ENCODE data around the gene ELN.
"Not testable (repeated sequence)": the region's sequence is repeated elsewhere in the genome, so short reads cannot be mapped to it uniquely, and the experiment has no call there.

The ELN gene

DNA sequence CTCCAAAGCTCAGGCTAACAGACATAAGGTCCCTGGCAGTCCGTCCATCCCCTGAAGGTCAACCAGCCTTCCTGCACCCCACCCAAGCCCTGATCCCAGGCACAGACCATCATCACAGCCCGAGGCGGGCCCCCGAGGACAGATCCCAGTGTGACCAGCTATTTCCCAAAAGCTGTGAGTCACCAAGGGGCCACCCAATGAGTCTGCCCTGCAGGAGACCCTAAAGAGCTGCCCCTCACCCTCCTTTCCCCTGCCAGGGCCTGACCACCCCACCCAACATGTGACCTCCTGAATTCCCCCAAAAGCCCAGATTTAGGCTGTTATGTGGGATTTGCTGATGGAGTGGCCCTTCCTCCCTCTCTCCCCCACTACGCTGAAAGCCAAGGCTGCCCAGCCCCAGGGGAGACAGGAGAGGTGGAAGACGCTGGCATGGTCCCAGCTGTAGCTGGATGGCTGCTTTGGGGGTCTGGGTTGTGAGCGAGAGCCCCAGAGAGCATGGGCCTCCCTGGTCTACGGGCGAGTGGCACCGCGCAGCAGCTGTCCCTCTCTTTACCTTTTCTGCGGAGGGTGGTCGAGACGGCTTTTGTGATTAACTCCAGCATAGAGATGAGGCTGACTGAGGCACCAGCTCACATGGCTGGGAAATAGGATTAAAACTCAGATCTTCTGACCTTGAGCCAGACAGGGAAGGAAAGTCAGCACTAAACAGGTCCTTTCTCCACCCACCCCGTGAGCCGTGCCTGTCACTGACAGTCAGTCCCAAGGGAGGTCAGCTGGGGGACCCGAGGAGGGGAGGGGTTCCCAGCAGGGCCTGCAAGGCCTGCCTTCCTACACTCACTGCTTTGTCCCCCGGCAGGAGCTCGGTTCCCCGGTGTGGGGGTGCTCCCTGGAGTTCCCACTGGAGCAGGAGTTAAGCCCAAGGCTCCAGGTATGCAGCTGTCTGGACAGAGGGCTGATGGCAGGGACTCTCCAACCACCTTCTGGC is 16.7 kb downstream of the ELN start:
- TF ChIP-seq, protein P1, sequence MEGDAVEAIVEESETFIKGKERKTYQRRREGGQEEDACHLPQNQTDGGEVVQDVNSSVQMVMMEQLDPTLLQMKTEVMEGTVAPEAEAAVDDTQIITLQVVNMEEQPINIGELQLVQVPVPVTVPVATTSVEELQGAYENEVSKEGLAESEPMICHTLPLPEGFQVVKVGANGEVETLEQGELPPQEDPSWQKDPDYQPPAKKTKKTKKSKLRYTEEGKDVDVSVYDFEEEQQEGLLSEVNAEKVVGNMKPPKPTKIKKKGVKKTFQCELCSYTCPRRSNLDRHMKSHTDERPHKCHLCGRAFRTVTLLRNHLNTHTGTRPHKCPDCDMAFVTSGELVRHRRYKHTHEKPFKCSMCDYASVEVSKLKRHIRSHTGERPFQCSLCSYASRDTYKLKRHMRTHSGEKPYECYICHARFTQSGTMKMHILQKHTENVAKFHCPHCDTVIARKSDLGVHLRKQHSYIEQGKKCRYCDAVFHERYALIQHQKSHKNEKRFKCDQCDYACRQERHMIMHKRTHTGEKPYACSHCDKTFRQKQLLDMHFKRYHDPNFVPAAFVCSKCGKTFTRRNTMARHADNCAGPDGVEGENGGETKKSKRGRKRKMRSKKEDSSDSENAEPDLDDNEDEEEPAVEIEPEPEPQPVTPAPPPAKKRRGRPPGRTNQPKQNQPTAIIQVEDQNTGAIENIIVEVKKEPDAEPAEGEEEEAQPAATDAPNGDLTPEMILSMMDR (IDR thresholded peaks at IDR 0.05; ENCODE audit: low read depth, low read length) = no peak
- in situ Hi-C loops (cut with HindIII; ENCODE audit: low sequenced_read_pairs) = no loop called here
- no peak for DNase-seq (ENCODE audit: low read depth, low spot score)
- no peak overlapping the region for H3K4me3 ChIP-seq (ENCODE audit: low read depth, low read length)

DNA sequence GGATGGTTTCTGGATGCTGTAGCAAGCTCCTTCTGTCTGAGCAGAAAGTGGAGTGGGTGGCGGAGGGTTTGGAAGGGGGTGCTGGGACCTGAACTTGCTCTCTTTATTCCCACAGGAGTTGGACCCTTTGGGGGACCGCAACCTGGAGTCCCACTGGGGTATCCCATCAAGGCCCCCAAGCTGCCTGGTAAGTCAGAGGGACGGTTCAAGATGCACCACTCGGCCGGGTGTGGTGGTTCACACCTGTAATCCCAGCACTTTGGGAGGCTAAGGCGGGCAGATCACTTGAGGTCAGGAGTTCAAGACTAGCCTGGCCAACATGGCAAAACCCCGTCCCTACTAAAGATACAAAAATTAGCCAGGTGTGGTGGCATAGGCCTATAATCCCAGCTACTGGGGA is 18.6 kb downstream of the ELN start:
- in situ Hi-C loops (cut with HindIII; ENCODE audit: low sequenced_read_pairs); H3K4me3 ChIP-seq (ENCODE audit: low read depth, low read length); DNase-seq (ENCODE audit: low read depth, low spot score): not testable (repeated sequence)

DNA sequence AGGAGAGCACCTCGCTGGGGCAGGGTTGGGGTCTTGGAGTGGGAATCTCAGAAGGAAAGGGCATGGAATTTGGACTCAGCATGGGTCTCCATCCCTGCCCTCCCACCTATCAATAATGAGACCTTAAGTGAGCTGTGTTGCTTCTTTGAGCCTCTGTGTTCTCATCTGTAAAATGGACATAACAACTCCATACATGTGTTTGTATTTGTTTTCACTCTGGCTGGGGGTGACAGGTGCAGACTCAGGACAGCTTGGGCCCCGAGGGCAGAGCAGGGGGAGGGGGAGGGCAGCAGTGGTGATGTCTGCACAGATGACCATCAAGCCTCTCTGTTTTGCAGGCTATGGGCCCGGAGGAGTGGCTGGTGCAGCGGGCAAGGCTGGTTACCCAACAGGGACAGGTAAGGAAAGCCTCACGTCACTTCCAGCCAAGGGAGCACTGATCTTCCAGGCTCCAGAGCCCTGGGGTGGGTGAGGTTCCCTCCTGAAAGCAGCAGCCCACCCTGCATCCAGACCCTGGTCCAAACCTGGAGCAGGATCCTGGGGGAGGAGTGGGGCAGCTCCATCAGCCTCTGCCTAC is 19.9 kb downstream of the ELN start:
- in situ Hi-C loops (cut with HindIII; ENCODE audit: low sequenced_read_pairs) = no loop called here
- H3K4me3 ChIP-seq (ENCODE audit: low read depth, low read length) = no peak overlapping the region
- TF ChIP-seq, protein P1 (IDR thresholded peaks at IDR 0.05; ENCODE audit: low read depth, low read length) = no peak
- DNase-seq (ENCODE audit: low read depth, low spot score) = no peak

DNA sequence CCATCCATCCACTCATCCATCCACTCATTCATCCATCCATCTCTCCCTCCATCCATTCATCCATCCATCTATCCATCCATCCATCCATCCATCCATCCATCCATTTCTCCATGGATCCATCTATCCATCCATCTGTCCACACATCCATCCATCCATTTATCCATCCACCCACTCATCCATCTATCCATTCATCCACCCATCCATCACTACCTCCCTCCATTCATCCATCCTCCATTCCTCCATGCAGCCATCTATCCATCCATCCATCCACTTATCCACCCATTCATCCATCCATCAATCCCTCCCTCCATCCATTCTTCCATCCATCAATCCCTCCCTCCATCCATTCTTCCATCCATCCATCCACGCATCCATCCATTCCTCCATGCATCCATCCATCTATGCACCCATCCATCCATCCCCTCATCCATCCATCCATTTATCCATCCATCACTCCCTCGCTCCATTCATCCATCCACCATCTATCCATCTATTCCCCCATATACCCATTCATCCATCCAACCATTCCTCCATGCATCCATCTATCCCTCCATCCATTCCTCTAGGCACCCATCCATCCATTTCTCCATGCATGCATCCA is 21.1 kb downstream of the ELN start:
- TF ChIP-seq, protein P1 (IDR thresholded peaks at IDR 0.05; ENCODE audit: low read depth, low read length) = no peak
- in situ Hi-C loops (cut with HindIII; ENCODE audit: low sequenced_read_pairs) = no loop called here
- no peak for DNase-seq (ENCODE audit: low read depth, low spot score)
- no peak overlapping the region for H3K4me3 ChIP-seq (ENCODE audit: low read depth, low read length)

DNA sequence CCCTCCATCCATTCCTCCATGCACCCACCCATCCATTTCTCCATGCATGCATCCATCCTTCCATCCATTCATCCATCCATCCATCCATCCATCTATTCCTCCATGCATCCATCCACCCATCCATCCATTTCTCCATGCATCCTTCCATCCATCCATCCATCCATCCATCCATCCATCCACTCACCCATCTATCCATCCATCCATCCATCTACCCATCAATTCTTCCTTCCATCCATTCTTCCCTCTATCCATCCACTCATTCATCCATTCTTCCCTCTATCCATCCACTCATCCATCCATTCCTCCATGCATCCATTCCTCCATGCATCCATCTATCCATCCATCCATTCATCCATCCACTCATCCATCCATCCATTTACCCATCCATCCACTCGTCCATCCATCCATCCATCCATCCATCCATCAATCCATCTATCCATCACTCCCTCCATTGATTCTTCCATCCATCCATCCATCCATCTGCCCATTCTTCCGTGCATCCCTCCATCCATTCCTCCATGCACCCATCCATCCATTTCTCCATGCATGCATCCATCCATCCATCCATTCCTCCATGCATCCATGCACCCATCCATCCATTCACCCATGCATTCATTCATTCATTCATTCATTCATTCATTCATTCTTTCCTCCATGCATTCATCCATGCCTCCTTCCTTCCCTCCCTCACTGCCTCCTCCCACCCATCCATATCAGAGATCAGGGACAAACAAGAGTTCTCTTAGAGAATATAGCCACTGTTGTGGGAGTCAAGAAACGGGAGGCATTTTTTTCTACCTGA is 22.2 kb downstream of the ELN start:
- no peak for DNase-seq (ENCODE audit: low read depth, low spot score)
- in situ Hi-C loops (cut with HindIII; ENCODE audit: low sequenced_read_pairs) = no loop called here
- TF ChIP-seq, protein P1 (IDR thresholded peaks at IDR 0.05; ENCODE audit: low read depth, low read length) = no peak
- H3K4me3 ChIP-seq (ENCODE audit: low read depth, low read length) = no peak overlapping the region

DNA sequence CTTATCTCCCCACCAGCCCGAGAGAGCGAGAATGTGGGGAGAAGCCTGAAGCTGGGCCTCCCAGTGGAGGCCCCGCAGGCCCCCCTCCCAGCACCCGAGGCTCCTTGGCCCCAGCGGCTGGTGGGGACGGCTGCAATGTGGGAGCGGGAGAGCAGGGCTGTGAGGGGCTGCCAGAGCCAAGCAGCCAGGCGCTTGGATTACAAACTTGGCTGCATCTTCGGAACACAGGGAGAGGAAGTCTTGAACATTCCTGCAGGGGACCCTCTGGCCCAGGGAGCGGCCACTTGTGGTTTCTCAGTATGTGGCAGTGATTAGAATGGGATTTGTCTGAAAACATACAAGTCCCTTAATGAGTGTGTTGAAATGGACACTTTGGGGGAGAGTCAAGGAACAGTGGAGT is 23.2 kb downstream of the ELN start:
- DNase-seq (ENCODE audit: low read depth, low spot score) = peak; percentile 29
- TF ChIP-seq, protein P1 (IDR thresholded peaks at IDR 0.05; ENCODE audit: low read depth, low read length) = no peak
- H3K4me3 ChIP-seq (ENCODE audit: low read depth, low read length) = no peak overlapping the region
- in situ Hi-C loops (cut with HindIII; ENCODE audit: low sequenced_read_pairs) = no loop called here

Data from astrocyte of the spinal cord (primary cell).